Endothelial cell (in vitro differentiated cells): ENCODE data around the gene RELN. TPM values are rescaled to one million over a fixed set of nuclear protein-coding genes. Genes with fewer than 3 reads are reported as not detected.

ENCODE experiments used
- DNase-seq: peaks from one replicate; pipeline ENCODE4 v3.0.0; 2021; ENCODE audit warnings: low spot score
- H3K27ac Mint-ChIP-seq: one replicate; pipeline ENCODE4 v1.8.0; 2021; ENCODE audit warnings: mixed read lengths, inconsistent platforms; ENCODE audit not compliant: unreplicated experiment
- H3K27me3 Mint-ChIP-seq: one replicate; pipeline ENCODE4 v1.8.0; 2021; ENCODE audit warnings: mild to moderate bottlenecking, moderate library complexity, mixed read lengths, inconsistent platforms; ENCODE audit not compliant: unreplicated experiment
- H3K36me3 Mint-ChIP-seq: one replicate; pipeline ENCODE4 v1.8.0; 2021; ENCODE audit warnings: mild to moderate bottlenecking, low read depth, mixed read lengths, inconsistent platforms; ENCODE audit not compliant: unreplicated experiment
- H3K4me1 Mint-ChIP-seq: one replicate; pipeline ENCODE4 v1.8.0; 2021; ENCODE audit warnings: mild to moderate bottlenecking, mixed read lengths, inconsistent platforms; ENCODE audit not compliant: unreplicated experiment
- H3K4me3 Mint-ChIP-seq: one replicate; pipeline ENCODE4 v1.8.0; 2021; ENCODE audit warnings: mild to moderate bottlenecking, mixed read lengths, inconsistent platforms; ENCODE audit not compliant: unreplicated experiment
- H3K9me3 Mint-ChIP-seq: one replicate; pipeline ENCODE4 v1.8.0; 2021; ENCODE audit warnings: mixed read lengths, inconsistent platforms; ENCODE audit not compliant: unreplicated experiment
- CTCF ChIP-seq: fragments of 200-600 bp; sonication (generic); IDR thresholded peaks from one replicate; pipeline ENCODE4 v1.5.0; 2021; ENCODE audit warnings: antibody characterized with exemption; ENCODE audit not compliant: unreplicated experiment
- total RNA-seq: library from RNA; stranded (reverse); fragmentation: NEBNext Ultra II Directional; extraction: Animal tissue kit (Norgen Biotek cat#: 25700); gene quantifications from one replicate; pipeline ENCODE4 v1.2.1, GENCODE V29; 2021; ENCODE audit not compliant: unreplicated experiment

The RELN gene
- total RNA-seq, 1 donor from 2014 or later = 2.3 TPM

- DNase-seq = no peak
- no peaks in the 10 kb centered on the region for H3K36me3 Mint-ChIP-seq
- no peak overlapping the region for H3K27ac Mint-ChIP-seq
- H3K4me1 Mint-ChIP-seq = peaks cover 2% of the 10 kb centered on the region
- no peak for TF ChIP-seq CTCF
- no peaks in the 10 kb centered on the region for H3K27me3 Mint-ChIP-seq
- no peak overlapping the region for H3K4me3 Mint-ChIP-seq
- no peaks in the 10 kb centered on the region for H3K9me3 Mint-ChIP-seq
Measured at GRCh38 chr7:103981003-103981423, 8.4 kb downstream of the RELN start.

GRCh38 chr7:103972779-103973434 is 16.6 kb downstream of the RELN start:
- H3K36me3 Mint-ChIP-seq = no peaks in the 10 kb centered on the region
- DNase-seq = no peak
- H3K4me1 Mint-ChIP-seq = no peaks in the 10 kb centered on the region
- peaks cover 1% of the 10 kb centered on the region for H3K27me3 Mint-ChIP-seq
- no peaks in the 10 kb centered on the region for H3K9me3 Mint-ChIP-seq
- no peak for TF ChIP-seq CTCF
- no peak overlapping the region for H3K27ac Mint-ChIP-seq
- H3K4me3 Mint-ChIP-seq = no peak overlapping the region

GRCh38 chr7:103967401-103967800 is 22.1 kb downstream of the RELN start:
- no peak for DNase-seq

GRCh38 chr7:103966593-103967277 is 22.7 kb downstream of the RELN start:
- Mint-ChIP-seq H3K4me1 (no peaks in the 10 kb centered on the region), H3K36me3 (no peaks in the 10 kb centered on the region), H3K9me3 (no peaks in the 10 kb centered on the region), H3K27me3 (no peaks in the 10 kb centered on the region), H3K4me3 (no peak overlapping the region), H3K27ac (no peak overlapping the region)
- no peak for DNase-seq
- no peak for TF ChIP-seq CTCF

More at GRCh38 chr7:103967401-103967800, 22.1 kb downstream of the RELN start:
- no peak overlapping the region for H3K27ac Mint-ChIP-seq
- no peaks in the 10 kb centered on the region for H3K4me1 Mint-ChIP-seq
- H3K36me3 Mint-ChIP-seq = no peaks in the 10 kb centered on the region
- no peaks in the 10 kb centered on the region for H3K9me3 Mint-ChIP-seq
- no peak for TF ChIP-seq CTCF
- H3K4me3 Mint-ChIP-seq = no peak overlapping the region
- H3K27me3 Mint-ChIP-seq = no peaks in the 10 kb centered on the region

- Mint-ChIP-seq H3K4me3 (no peak overlapping the region), H3K4me1 (no peaks in the 10 kb centered on the region), H3K27ac (no peak overlapping the region), H3K36me3 (no peaks in the 10 kb centered on the region), H3K9me3 (no peaks in the 10 kb centered on the region), H3K27me3 (no peaks in the 10 kb centered on the region)
- no peak for DNase-seq
- no peak for TF ChIP-seq CTCF
Measured at GRCh38 chr7:103964269-103964668, 25.2 kb downstream of the RELN start.
